GM19328 (cell line): ENCODE results near the gene NDC1.
"Not testable (repeated sequence)": the region's sequence is repeated elsewhere in the genome, so short reads cannot be mapped to it uniquely, and the experiment has no call there.

ENCODE experiments used
- ATAC-seq: cut with Tn5 transposase; IDR thresholded peaks from one replicate; pipeline ENCODE4 v1.9.1; 2021; ENCODE audit warnings: mild to moderate bottlenecking, moderate library complexity; ENCODE audit not compliant: unreplicated experiment

The NDC1 gene

GRCh38 chr1:53766194-53766742 lies 71.8 kb downstream of the NDC1 start:
- no peak for ATAC-seq

GRCh38 chr1:53765657-53766056 lies 72.4 kb downstream of the NDC1 start:
- ATAC-seq = no peak

- no peak for ATAC-seq
Observed at GRCh38 chr1:53763911-53764310, 74.2 kb downstream of the NDC1 start.

GRCh38 chr1:53763461-53763860 lies 74.6 kb downstream of the NDC1 start:
- no peak for ATAC-seq

GRCh38 chr1:53760497-53760896 lies 77.6 kb downstream of the NDC1 start:
- not testable (repeated sequence) for ATAC-seq

GRCh38 chr1:53755874-53756273 lies 82.2 kb downstream of the NDC1 start:
- no peak for ATAC-seq

GRCh38 chr1:53754484-53755312 lies 83.4 kb downstream of the NDC1 start:
- ATAC-seq = no peak

GRCh38 chr1:53752281-53752680 lies 85.8 kb downstream of the NDC1 start:
- no peak for ATAC-seq

GRCh38 chr1:53747841-53748240 lies 90.3 kb downstream of the NDC1 start:
- no peak for ATAC-seq

GRCh38 chr1:53740621-53741105 lies 97.4 kb downstream of the NDC1 start:
- ATAC-seq = no peak

- ATAC-seq = peak; percentile 96
Observed at GRCh38 chr1:53739109-53739681, 98.9 kb downstream of the NDC1 start, which contains the start of gene GLIS1. Gene GLIS1, minus strand, starts transcription at chr1:53739164. Its CDS starts 1,100 bp downstream, at chr1:53738064.

GRCh38 chr1:53738205-53739108 lies 99.6 kb downstream of the NDC1 start:
- ATAC-seq = peak; percentile 8

GRCh38 chr1:53737648-53738204 lies 100.4 kb downstream of the NDC1 start:
- no peak for ATAC-seq

- no peak for ATAC-seq
Observed at GRCh38 chr1:53736290-53736689, 101.8 kb downstream of the NDC1 start.

GRCh38 chr1:53735681-53736080 lies 102.4 kb downstream of the NDC1 start:
- no peak for ATAC-seq

- ATAC-seq = no peak
Observed at GRCh38 chr1:53735261-53735660, 102.8 kb downstream of the NDC1 start.

GRCh38 chr1:53734650-53735211 lies 103.4 kb downstream of the NDC1 start:
- no peak for ATAC-seq

GRCh38 chr1:53733975-53734649 lies 104.0 kb downstream of the NDC1 start:
- no peak for ATAC-seq

GRCh38 chr1:53733447-53733931 lies 104.6 kb downstream of the NDC1 start:
- no peak for ATAC-seq

- ATAC-seq = no peak
Observed at GRCh38 chr1:53732912-53733317, 105.2 kb downstream of the NDC1 start.
